HG03565 (cell line): ENCODE data around the gene ZP1.

Experiments
- ATAC-seq: cut with Tn5 transposase; IDR thresholded peaks from one replicate; pipeline ENCODE4 v1.9.1; 2021; ENCODE audit warnings: mild to moderate bottlenecking, moderate library complexity; ENCODE audit not compliant: unreplicated experiment

The ZP1 gene

GRCh38 chr11:60842668-60843600 is 24.4 kb upstream of the ZP1 start:
- ATAC-seq = no peak

- no peak for ATAC-seq
Measured at GRCh38 chr11:60844045-60844869, 23.1 kb upstream of the ZP1 start.

- ATAC-seq = no peak
Measured at GRCh38 chr11:60844870-60845221, 22.5 kb upstream of the ZP1 start.

GRCh38 chr11:60845338-60845737 is 22.0 kb upstream of the ZP1 start:
- ATAC-seq = no peak

- no peak for ATAC-seq
Measured at GRCh38 chr11:60847281-60847680, 20.1 kb upstream of the ZP1 start.

- ATAC-seq = no peak
Measured at GRCh38 chr11:60847896-60848295, 19.4 kb upstream of the ZP1 start.

GRCh38 chr11:60848714-60849151 is 18.6 kb upstream of the ZP1 start:
- no peak for ATAC-seq

- no peak for ATAC-seq
Measured at GRCh38 chr11:60849641-60850520, 17.5 kb upstream of the ZP1 start.

- ATAC-seq = no peak
Measured at GRCh38 chr11:60851327-60852104, 15.8 kb upstream of the ZP1 start.

- no peak for ATAC-seq
Measured at GRCh38 chr11:60852117-60852981, 15.0 kb upstream of the ZP1 start.

GRCh38 chr11:60852982-60853950 is 14.1 kb upstream of the ZP1 start:
- ATAC-seq = no peak

- ATAC-seq = no peak
Measured at GRCh38 chr11:60854140-60854846, 13.0 kb upstream of the ZP1 start.

- no peak for ATAC-seq
Measured at GRCh38 chr11:60854847-60855725, 12.3 kb upstream of the ZP1 start.

- ATAC-seq = no peak
Measured at GRCh38 chr11:60855726-60856633, 11.4 kb upstream of the ZP1 start, which contains the start of gene PTGDR2. Gene PTGDR2 (minus strand): TSS chr11:60855950. CDS start chr11:60853722, 2,228 bp downstream.
